Uterus (tissue), 4 donors: Measurements from ENCODE around the gene KMT2E. TPM values are rescaled to one million over a fixed set of nuclear protein-coding genes. Genes with fewer than 3 reads are reported as not detected.

Experiments used
- DNase-seq, 2 donors: peaks; one replicate each; pipeline ENCODE4 v3.0.0-alpha.2; 2019 to 2020
- H3K27ac ChIP-seq, 2 donors: fragments of 200-600 bp; sonication (generic); 1 replicate in 1 of 2; 2 replicates in 1 of 2; pipeline ENCODE4 v1.5.1; 2016 to 2018
- H3K27me3 ChIP-seq, 2 donors: fragments of 200-600 bp; sonication (generic); one replicate each; pipeline ENCODE4 v1.5.1; 2018 to 2019; ENCODE audit warnings: control low read depth in 1 of 2
- H3K36me3 ChIP-seq, 2 donors: fragments of 200-600 bp; sonication (generic); one replicate each; pipeline ENCODE4 v1.5.1; 2019; ENCODE audit warnings: control low read depth in 1 of 2
- H3K4me1 ChIP-seq, 2 donors: fragments of 200-600 bp; sonication (generic); one replicate each; pipeline ENCODE4 v1.5.1; 2018 to 2019; ENCODE audit warnings: control low read depth in 1 of 2
- H3K4me3 ChIP-seq, 2 donors: fragments of 200-600 bp; sonication (generic); 1 replicate in 1 of 2; 2 replicates in 1 of 2; pipeline ENCODE4 v1.5.1; 2018 to 2019; ENCODE audit warnings: mild to moderate bottlenecking in 1 of 2
- H3K9me3 ChIP-seq, 2 donors: fragments of 200-600 bp; sonication (generic); one replicate each; pipeline ENCODE4 v1.5.1; 2019; ENCODE audit warnings: control low read depth in 1 of 2
- POLR2A ChIP-seq, 2 donors: fragments of 450-650 bp; IDR thresholded peaks; one replicate each; pipeline ENCODE4 v1.6.1; 2016; ENCODE audit warnings: antibody characterized with exemption in 2 of 2, mild to moderate bottlenecking in 1 of 2, moderate library complexity in 1 of 2
- intact Hi-C: fragments of 100-400 bp; cut with DNase I; formaldehyde crosslinking; loops from one replicate; pipeline ENCODE4 v1.15.1; 2023; ENCODE audit warnings: low total_unique reads
- total RNA-seq, 4 donors: library from RNA; depleted of rRNA in 3 of 4; stranded (reverse); fragments of >200 nt in 3 of 4; gene quantifications; one replicate each; pipeline versions ENCODE4 v1.1.0 to v1.2.4, GENCODE V29; 2014 to 2023
- TF ChIP-seq, protein P1 (sequence below), 4 experiments: fragments of 200-600 bp in 2 of 4; fragments of 450-650 bp in 2 of 4; sonication (generic) in 2 of 4; IDR thresholded peaks; one replicate each; pipeline ENCODE4 v1.5.1; 2016 to 2019; ENCODE audit warnings: antibody characterized with exemption in 4 of 4, mild to moderate bottlenecking in 2 of 4, moderate library complexity in 1 of 4
- donor health status: DM: yes; HTN: yes; CAD: no.

Gene KMT2E
- total RNA-seq, 4 donors from 2014 or later: 61.5 to 208 (median 148) TPM

DNA sequence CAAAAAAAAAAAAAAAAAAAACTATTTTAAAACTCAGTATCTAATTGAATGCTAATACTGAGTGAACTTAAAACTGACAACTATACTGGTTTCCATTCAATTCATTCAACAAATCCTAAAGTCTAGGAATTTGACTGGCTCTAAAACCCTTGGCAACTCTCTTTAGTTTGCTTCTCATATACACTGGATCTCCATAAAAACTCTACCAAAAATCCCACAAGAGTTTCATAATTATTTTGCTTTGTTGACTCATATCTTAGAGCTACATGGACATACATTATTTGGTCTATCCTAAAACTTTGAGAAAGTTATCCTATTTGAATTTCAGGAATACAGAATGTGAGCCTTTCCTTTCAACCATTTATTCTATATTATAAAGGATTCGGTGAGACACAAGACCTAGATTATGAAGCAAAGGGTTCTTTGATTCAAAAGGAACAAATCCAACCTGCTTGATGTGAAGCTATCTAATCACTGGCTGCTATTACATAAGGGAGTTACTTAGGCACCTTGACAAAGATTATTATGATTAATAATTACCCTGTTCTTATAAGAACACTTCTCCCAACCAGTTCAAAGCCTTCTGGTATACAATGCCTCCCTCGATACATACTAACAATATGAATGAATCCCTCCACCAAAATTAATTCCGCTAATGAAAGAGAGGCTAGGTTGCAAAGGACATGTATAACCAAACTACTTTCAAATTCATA is 15.8 kb upstream of the KMT2E start:
- no peak for DNase-seq
- H3K36me3 ChIP-seq: no peaks in the 10 kb centered on the region
- H3K27ac ChIP-seq: no peak overlapping the region
- H3K4me3 ChIP-seq: no peak overlapping the region
- no peaks in the 10 kb centered on the region for H3K27me3 ChIP-seq
- H3K9me3 ChIP-seq: no peaks in the 10 kb centered on the region
- TF ChIP-seq POLR2A (IDR thresholded peaks at IDR 0.05): no peak
- TF ChIP-seq, protein P1, sequence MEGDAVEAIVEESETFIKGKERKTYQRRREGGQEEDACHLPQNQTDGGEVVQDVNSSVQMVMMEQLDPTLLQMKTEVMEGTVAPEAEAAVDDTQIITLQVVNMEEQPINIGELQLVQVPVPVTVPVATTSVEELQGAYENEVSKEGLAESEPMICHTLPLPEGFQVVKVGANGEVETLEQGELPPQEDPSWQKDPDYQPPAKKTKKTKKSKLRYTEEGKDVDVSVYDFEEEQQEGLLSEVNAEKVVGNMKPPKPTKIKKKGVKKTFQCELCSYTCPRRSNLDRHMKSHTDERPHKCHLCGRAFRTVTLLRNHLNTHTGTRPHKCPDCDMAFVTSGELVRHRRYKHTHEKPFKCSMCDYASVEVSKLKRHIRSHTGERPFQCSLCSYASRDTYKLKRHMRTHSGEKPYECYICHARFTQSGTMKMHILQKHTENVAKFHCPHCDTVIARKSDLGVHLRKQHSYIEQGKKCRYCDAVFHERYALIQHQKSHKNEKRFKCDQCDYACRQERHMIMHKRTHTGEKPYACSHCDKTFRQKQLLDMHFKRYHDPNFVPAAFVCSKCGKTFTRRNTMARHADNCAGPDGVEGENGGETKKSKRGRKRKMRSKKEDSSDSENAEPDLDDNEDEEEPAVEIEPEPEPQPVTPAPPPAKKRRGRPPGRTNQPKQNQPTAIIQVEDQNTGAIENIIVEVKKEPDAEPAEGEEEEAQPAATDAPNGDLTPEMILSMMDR (IDR thresholded peaks at IDR 0.05): no peak
- peaks cover 7 to 21% of the 10 kb centered on the region in 2 donors for H3K4me1 ChIP-seq
- intact Hi-C loops: no loop called here

DNA sequence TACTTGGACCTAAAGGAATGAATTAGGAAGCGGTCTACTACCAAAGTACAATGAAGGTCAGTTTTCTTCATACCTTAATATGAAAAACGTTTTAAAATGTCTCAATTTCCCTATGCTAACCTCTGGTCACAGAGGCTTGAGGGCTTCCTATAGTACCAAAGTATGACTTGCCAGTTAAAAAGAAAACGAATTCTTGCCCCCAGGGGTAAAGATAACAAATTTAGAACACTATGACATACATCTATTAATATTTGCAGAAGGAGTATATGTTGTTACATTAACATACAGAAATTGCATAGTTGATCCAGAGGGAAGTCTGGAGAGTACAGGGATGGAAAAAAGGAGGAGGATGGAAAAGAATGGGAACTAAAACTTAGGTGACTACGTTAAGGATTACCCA is 13.8 kb upstream of the KMT2E start:
- TF ChIP-seq POLR2A (IDR thresholded peaks at IDR 0.05): no peak
- TF ChIP-seq, protein P1 (IDR thresholded peaks at IDR 0.05): no peak
- peaks cover 7 to 26% of the 10 kb centered on the region in 2 donors for H3K4me1 ChIP-seq
- intact Hi-C loops: no loop called here
- no peaks in the 10 kb centered on the region for H3K36me3 ChIP-seq
- no peaks in the 10 kb centered on the region for H3K9me3 ChIP-seq
- no peaks in the 10 kb centered on the region for H3K27me3 ChIP-seq
- no peak overlapping the region for H3K27ac ChIP-seq
- no peak overlapping the region for H3K4me3 ChIP-seq
- no peak for DNase-seq

DNA sequence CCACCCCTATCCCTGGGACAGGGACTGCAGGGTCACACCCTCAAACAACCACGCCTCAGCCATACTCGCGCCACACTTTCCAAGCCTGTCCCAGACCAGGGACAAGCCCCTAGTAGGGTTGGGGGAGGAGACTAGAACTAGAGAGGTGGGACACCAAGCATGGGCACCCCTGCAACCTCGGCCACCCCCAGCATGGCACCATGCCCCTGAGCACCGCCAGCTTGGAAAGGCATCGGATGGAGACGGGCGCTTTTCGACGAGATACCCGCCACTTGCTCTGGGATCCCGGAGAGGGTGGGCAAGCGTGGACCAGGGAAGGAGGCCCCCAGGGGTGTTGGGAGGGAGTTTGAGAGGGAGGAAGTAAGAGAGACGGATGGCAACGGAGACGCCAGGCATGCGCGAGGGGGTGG is 13.1 kb upstream of the KMT2E start:
- TF ChIP-seq, protein P1 (IDR thresholded peaks at IDR 0.05): no peak
- no peak for TF ChIP-seq POLR2A (IDR thresholded peaks at IDR 0.05)
- Histone ChIP-seq H3K36me3 (no peaks in the 10 kb centered on the region), H3K4me3 (no peak overlapping the region), H3K4me1 (peaks cover 3 to 26% of the 10 kb centered on the region in 2 donors), H3K27me3 (no peaks in the 10 kb centered on the region), H3K27ac (peak overlapping the region; percentile 36 to 87), H3K9me3 (no peaks in the 10 kb centered on the region)
- intact Hi-C loops: no loop called here
- DNase-seq: no peak

DNA sequence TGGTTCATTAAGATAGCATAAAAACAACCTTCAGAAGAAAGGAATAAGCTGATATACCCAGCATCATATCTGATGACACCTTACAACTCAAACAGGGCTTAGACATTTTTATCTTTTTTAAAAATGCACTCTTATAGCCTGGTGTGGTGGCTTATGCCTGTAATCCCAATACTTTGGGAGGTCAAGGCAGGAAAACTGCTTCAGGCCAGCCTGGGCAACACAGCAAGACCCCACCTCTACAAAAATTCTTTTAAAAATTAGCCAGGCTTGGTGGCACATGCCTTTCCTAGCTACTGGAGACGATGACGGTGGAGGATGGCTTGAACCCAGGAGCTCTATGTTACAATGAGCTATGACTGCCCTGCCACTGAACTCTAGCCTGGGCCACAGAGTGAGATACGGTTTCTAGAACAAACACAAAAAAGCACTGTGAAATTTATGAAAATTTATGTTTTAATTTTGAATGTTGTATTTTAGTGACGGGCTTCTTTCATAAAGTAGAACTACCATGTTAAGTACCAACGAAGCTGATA is 12.3 kb upstream of the KMT2E start:
- intact Hi-C loops: no loop called here
- peak overlapping the region; percentile 36 to 87 for H3K27ac ChIP-seq

DNA sequence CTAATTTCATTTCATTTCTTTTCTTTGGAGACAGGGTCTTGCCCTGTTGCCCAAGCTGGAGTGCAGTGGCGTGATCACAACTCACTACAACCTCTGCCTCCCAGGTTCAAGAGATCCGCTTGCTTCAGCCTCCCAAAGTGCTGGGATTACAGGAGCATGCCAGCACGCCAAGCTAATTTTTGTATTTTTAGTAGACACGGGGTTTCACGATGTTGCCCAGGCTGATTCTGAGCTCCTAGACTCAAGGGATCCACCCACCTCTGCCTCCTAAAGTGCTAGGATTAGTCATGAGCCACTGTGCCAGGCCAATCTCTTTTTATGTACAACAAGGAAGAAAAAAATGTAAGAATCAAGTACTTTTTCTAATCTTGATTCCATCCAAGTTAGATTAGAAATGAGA is 10.7 kb upstream of the KMT2E start:
- TF ChIP-seq POLR2A (IDR thresholded peaks at IDR 0.05): no peak
- TF ChIP-seq, protein P1 (IDR thresholded peaks at IDR 0.05): no peak
- H3K9me3 ChIP-seq: no peaks in the 10 kb centered on the region
- no peaks in the 10 kb centered on the region for H3K27me3 ChIP-seq
- DNase-seq: peak; percentile 42 to 80
- intact Hi-C loops: no loop called here
- H3K27ac ChIP-seq: peak overlapping the region; percentile 81 to 87
- no peaks in the 10 kb centered on the region for H3K36me3 ChIP-seq
- peak overlapping the region in 1 of 2 donors; percentile 18 for H3K4me3 ChIP-seq
- peaks cover 0 to 26% of the 10 kb centered on the region in 2 donors for H3K4me1 ChIP-seq

More for the DNA sequence above, 12.3 kb upstream of the KMT2E start:
- TF ChIP-seq, protein P1 (IDR thresholded peaks at IDR 0.05): no peak
- TF ChIP-seq POLR2A (IDR thresholded peaks at IDR 0.05): no peak
- Histone ChIP-seq H3K27me3 (no peaks in the 10 kb centered on the region), H3K9me3 (no peaks in the 10 kb centered on the region), H3K4me3 (no peak overlapping the region), H3K4me1 (peaks cover 0 to 26% of the 10 kb centered on the region in 2 donors), H3K36me3 (no peaks in the 10 kb centered on the region)
- no peak for DNase-seq
